Sigmoid colon (tissue), 4 donors: Measurements from ENCODE around the gene ZNF281.

Experiments used
- CTCF ChIP-seq, 4 experiments: fragments of 450-650 bp in 3 of 4; fragments of 200-600 bp in 1 of 4; IDR thresholded peaks; one replicate each; pipeline ENCODE4 v1.5.1; 2016 to 2019; ENCODE audit warnings: antibody characterized with exemption in 4 of 4, mild to moderate bottlenecking in 3 of 4, moderate library complexity in 2 of 4
- POLR2A ChIP-seq, 2 donors: fragments of 450-650 bp; IDR thresholded peaks; one replicate each; pipeline ENCODE4 v1.6.1; 2016; ENCODE audit warnings: antibody characterized with exemption in 2 of 2, mild to moderate bottlenecking in 2 of 2, moderate library complexity in 2 of 2
- POLR2AphosphoS5 ChIP-seq, 4 donors: sonication (generic); formaldehyde crosslinking; IDR thresholded peaks; one replicate each; pipeline ENCODE4 v1.6.1; 2017; ENCODE audit warnings: antibody characterized with exemption in 4 of 4

DNA sequence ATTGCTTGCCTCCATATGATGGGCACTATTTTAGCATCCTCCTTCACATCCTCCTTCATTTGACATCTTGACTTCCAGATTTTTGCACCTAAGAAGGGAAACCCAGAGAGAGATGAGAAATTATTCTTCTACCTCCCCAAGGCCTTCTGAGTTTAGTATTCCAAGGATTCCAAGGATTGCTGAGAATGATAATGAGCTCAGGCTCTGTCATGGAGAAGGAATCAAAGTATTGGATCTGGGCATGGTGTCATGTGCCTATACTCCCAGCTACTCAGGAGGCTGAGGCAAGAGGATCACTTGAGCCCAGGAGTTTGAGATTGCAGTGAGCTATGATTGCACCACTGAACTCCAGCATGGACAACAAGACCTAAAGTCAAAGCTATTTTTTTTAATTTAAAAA is 26.6 kb upstream of the ZNF281 start:
- no peak for TF ChIP-seq CTCF (IDR thresholded peaks at IDR 0.05)
- no peak for TF ChIP-seq POLR2A (IDR thresholded peaks at IDR 0.05)
- no peak for TF ChIP-seq POLR2AphosphoS5 (IDR thresholded peaks at IDR 0.05)
